Lower leg skin (tissue), 3 donors: ENCODE measurements around the gene UQCR10.

Experiments
- POLR2A ChIP-seq, 2 donors: fragments of 450-650 bp; IDR thresholded peaks; one replicate each; pipeline ENCODE4 v1.6.1; 2016 to 2017; ENCODE audit warnings: antibody characterized with exemption in 2 of 2, mild to moderate bottlenecking in 1 of 2, moderate library complexity in 1 of 2
- TF ChIP-seq, protein P1 (sequence below), 3 donors: fragments of 450-650 bp; IDR thresholded peaks; one replicate each; pipeline ENCODE4 v1.5.1; 2016; ENCODE audit warnings: antibody characterized with exemption in 3 of 3, mild to moderate bottlenecking in 3 of 3, moderate library complexity in 2 of 3

DNA sequence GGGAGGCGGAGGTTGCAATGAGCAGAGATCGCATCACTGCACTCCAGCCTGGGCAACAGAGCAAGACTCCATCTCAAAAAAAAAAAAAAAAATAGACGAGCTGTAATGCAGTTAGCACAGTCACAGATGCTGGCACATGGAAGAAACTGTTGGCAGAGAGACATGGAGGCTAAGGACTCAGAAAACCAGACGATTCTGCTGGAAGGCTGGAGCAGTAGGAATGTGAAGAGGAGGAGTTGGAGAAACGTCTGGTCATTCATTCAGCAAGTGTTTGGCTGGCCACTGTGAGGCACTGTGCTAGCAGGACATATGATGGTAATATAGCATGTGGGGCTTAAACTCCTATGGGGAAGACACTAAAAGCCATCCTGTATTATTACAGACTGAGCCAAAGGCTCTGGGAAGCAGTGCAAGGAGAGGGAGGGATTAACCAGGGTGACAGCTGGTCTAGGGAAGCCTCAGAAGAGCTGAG is 5.0 kb downstream of the UQCR10 start:
- TF ChIP-seq, protein P1, sequence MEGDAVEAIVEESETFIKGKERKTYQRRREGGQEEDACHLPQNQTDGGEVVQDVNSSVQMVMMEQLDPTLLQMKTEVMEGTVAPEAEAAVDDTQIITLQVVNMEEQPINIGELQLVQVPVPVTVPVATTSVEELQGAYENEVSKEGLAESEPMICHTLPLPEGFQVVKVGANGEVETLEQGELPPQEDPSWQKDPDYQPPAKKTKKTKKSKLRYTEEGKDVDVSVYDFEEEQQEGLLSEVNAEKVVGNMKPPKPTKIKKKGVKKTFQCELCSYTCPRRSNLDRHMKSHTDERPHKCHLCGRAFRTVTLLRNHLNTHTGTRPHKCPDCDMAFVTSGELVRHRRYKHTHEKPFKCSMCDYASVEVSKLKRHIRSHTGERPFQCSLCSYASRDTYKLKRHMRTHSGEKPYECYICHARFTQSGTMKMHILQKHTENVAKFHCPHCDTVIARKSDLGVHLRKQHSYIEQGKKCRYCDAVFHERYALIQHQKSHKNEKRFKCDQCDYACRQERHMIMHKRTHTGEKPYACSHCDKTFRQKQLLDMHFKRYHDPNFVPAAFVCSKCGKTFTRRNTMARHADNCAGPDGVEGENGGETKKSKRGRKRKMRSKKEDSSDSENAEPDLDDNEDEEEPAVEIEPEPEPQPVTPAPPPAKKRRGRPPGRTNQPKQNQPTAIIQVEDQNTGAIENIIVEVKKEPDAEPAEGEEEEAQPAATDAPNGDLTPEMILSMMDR (IDR thresholded peaks at IDR 0.05) = no peak
- TF ChIP-seq POLR2A (IDR thresholded peaks at IDR 0.05) = no peak
